NB4 (cell line): ENCODE results near the gene PRKD1.
A peak's percentile ranks its signal among the peaks of the same experiment; 100 is the strongest.

Source experiments
- DNase-seq: peaks from one replicate; pipeline ENCODE4 v3.0.0; 2010; ENCODE audit warnings: low read depth
- H3K4me3 ChIP-seq: one replicate; pipeline ENCODE4 v1.5.1; 2011; ENCODE audit warnings: mild to moderate bottlenecking, low read depth, low read length, moderate library complexity
- MAX ChIP-seq: IDR thresholded peaks from 2 replicates; pipeline ENCODE4 v1.6.1; 2011; ENCODE audit warnings: low read depth, low read length
- MYC ChIP-seq: IDR thresholded peaks from 2 replicates; pipeline ENCODE4 v1.6.1; 2011; ENCODE audit warnings: low read depth, low read length
- POLR2A ChIP-seq: IDR thresholded peaks from 2 replicates; pipeline ENCODE4 v1.6.1; 2011; ENCODE audit warnings: mild to moderate bottlenecking; ENCODE audit not compliant: insufficient read length; ENCODE audit errors: extremely low read depth
- TF ChIP-seq, protein P1 (sequence below): IDR thresholded peaks from one replicate; pipeline ENCODE4 v1.5.1; 2012; ENCODE audit warnings: low read depth, low read length

The PRKD1 gene

GRCh38 chr14:29548948-29549370 lies 378.7 kb downstream of the PRKD1 start:
- H3K4me3 ChIP-seq: no peak overlapping the region
- peak; percentile 50 for DNase-seq
- TF ChIP-seq POLR2A: no peak
- TF ChIP-seq, protein P1, sequence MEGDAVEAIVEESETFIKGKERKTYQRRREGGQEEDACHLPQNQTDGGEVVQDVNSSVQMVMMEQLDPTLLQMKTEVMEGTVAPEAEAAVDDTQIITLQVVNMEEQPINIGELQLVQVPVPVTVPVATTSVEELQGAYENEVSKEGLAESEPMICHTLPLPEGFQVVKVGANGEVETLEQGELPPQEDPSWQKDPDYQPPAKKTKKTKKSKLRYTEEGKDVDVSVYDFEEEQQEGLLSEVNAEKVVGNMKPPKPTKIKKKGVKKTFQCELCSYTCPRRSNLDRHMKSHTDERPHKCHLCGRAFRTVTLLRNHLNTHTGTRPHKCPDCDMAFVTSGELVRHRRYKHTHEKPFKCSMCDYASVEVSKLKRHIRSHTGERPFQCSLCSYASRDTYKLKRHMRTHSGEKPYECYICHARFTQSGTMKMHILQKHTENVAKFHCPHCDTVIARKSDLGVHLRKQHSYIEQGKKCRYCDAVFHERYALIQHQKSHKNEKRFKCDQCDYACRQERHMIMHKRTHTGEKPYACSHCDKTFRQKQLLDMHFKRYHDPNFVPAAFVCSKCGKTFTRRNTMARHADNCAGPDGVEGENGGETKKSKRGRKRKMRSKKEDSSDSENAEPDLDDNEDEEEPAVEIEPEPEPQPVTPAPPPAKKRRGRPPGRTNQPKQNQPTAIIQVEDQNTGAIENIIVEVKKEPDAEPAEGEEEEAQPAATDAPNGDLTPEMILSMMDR: peak; percentile 25

DNA sequence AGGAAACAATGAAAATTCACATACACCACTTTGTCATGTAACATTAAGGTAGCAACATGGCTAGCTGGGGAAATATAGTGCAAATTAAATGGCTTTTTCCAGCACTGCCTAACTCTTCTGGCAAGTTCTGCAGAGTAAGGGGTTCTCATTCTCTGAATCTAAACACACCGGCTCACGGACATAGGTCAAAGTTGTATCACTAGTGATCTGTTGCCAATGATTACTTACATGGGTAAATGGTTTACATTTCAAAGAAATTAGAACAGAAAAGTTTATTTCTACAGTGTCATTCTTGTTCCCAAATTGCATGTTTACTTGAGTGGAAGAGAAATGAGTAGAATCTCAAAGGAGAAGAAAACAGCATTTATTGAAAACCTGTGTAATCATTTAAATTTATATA lies 381.9 kb downstream of the PRKD1 start:
- TF ChIP-seq, protein P1: no peak
- no peak for TF ChIP-seq POLR2A
- TF ChIP-seq MAX: no peak
- TF ChIP-seq MYC: no peak
- DNase-seq: no peak
- H3K4me3 ChIP-seq: no peak overlapping the region

DNA sequence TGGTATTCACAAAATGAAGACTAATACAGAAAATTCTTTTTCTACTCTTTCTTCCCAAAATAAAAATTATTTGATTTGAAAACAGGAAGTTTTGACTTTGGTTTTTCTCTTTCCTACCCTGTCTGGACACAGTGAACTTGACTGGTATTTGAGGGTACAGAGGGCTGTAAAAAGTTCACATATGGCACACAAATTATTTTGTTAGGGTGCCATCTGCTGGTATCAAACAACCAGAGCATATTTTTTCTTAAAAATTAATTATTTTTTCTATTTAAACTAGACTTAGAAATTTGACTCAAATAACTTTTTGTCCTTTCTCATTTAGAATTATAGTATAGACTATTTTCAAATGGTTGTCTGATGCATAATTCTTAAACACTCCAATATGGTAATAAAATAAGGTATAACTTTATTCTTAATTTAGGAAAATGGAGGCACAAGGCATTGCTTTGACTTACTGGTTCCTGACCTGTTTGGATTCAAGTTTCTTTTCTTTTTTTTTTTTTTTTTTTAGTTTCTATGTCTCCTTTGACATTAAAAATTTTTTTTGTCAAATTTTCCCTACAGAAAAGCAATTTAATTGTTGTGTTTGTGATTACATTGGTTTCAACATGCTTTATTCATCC lies 390.6 kb downstream of the PRKD1 start:
- TF ChIP-seq MYC: no peak
- TF ChIP-seq, protein P1: peak; percentile 9
- H3K4me3 ChIP-seq: no peak overlapping the region
- peak; percentile 30 for DNase-seq

DNA sequence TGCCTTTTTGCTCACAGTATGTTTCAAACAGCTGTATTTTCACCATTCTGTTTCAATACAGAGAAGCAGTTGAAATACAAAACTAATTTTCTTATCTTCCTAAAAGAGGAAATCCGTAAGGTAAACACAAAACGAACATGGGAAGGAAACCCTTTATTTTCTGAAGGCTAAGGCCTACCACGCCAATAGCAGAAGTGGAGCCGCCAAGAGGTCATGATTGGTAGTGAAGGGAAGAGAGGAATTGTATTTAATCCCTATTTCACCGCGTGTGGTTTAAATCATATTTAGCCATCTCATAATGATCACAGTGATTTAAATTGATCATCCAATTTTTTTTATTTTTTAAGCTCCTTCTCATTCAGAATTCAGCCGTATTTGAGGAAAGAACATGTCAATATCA lies 398.2 kb downstream of the PRKD1 start:
- TF ChIP-seq, protein P1: peak; percentile 34
- TF ChIP-seq MYC (no peak), POLR2A (no peak)
- peak; percentile 10 for DNase-seq
- H3K4me3 ChIP-seq: no peak overlapping the region

- no peak overlapping the region for H3K4me3 ChIP-seq
- no peak for TF ChIP-seq MYC
- TF ChIP-seq MAX: no peak
- TF ChIP-seq POLR2A: no peak
- TF ChIP-seq, protein P1: no peak
- DNase-seq: no peak
Observed at GRCh38 chr14:29528889-29529288, 398.8 kb downstream of the PRKD1 start.

DNA sequence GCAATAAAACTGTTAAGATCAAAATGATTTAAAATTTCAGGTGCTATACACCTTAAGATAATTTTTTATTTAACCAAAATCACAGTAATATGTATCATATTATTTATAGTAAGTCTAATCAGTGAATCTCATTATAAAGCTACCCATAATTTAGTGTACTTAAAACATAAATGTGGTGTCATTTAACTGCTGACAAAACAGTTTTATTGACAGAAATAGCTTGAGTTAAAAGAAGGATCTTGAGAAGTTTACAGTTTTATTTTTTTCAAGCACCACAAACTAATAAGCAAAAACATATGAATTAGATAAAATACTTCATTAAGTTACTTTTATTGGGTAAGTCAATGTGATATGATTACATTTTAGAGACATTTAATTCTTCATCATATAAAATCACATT lies 400.4 kb downstream of the PRKD1 start:
- DNase-seq: no peak
- H3K4me3 ChIP-seq: no peak overlapping the region
- TF ChIP-seq, protein P1: no peak
- TF ChIP-seq POLR2A (no peak), MAX (no peak), MYC (no peak)
